Spleen (tissue), 7 donors: ENCODE measurements around the gene IL22RA1.

ENCODE experiments used
- POLR2A ChIP-seq, 3 donors: fragments of 450-650 bp; IDR thresholded peaks; one replicate each; pipeline ENCODE4 v1.5.1; 2017; ENCODE audit warnings: antibody characterized with exemption in 3 of 3, mild to moderate bottlenecking in 1 of 3
- POLR2AphosphoS5 ChIP-seq, 3 donors: sonication (generic); formaldehyde crosslinking; IDR thresholded peaks; one replicate each; pipeline ENCODE4 v1.5.1; 2017; ENCODE audit warnings: antibody characterized with exemption in 3 of 3
- TF ChIP-seq, protein P1 (sequence below), 11 experiments: fragments of 200-600 bp in 7 of 11; fragments of 450-650 bp in 4 of 11; sonication (generic) in 4 of 11; IDR thresholded peaks in 8 of 11; conservative IDR thresholded peaks in 3 of 11; 1 replicate in 7 of 11; 2 replicates in 4 of 11; pipeline versions ENCODE4 v1.4.0 to v1.8.0; 2016 to 2021; ENCODE audit warnings: antibody characterized with exemption in 11 of 11, inconsistent platforms in 4 of 11, mild to moderate bottlenecking in 1 of 11
- donor health status: DM: no; HTN: no; CAD: no; lungs with moderate emphysema.
- donor health status: DM: no; HTN: no; CAD: no.
- donor health status: DM: no; HTN: no; CAD: no.

DNA sequence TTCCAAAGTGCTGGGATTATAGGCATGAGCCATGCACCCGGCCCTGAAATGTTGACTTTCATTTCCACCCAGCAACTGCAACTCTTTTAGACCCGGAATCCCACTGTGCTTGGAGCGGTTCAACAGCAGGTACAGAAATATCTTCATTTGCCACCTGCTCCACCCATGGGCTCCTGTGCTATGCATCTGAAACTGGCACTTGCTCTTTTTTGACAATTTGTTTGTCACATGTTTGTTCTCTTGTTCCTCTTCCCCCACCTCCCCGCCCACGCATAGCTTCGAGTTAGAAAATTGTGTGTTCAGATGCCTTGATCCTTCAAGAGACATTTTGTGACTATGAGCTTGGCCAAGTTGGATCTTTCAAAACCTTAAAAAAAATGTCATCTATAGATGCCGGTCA, 46.6 kb upstream of the IL22RA1 start:
- TF ChIP-seq, protein P1, sequence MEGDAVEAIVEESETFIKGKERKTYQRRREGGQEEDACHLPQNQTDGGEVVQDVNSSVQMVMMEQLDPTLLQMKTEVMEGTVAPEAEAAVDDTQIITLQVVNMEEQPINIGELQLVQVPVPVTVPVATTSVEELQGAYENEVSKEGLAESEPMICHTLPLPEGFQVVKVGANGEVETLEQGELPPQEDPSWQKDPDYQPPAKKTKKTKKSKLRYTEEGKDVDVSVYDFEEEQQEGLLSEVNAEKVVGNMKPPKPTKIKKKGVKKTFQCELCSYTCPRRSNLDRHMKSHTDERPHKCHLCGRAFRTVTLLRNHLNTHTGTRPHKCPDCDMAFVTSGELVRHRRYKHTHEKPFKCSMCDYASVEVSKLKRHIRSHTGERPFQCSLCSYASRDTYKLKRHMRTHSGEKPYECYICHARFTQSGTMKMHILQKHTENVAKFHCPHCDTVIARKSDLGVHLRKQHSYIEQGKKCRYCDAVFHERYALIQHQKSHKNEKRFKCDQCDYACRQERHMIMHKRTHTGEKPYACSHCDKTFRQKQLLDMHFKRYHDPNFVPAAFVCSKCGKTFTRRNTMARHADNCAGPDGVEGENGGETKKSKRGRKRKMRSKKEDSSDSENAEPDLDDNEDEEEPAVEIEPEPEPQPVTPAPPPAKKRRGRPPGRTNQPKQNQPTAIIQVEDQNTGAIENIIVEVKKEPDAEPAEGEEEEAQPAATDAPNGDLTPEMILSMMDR (IDR thresholded peaks at IDR 0.05 in 8 of 11, conservative IDR thresholded peaks at IDR 0.05 in 3 of 11), result no peak
- TF ChIP-seq POLR2A (IDR thresholded peaks at IDR 0.05) (no peak), POLR2AphosphoS5 (IDR thresholded peaks at IDR 0.05) (peak in 1 of 3 donors; percentile 83)
